GM18868 (cell line): ENCODE results near the gene NR1H2.
A peak's percentile ranks its signal among the peaks of the same experiment; 100 is the strongest.
"Not testable (repeated sequence)": the region's sequence is repeated elsewhere in the genome, so short reads cannot be mapped to it uniquely, and the experiment has no call there.

Experiments
- ATAC-seq: cut with Tn5 transposase; IDR thresholded peaks from one replicate; pipeline ENCODE4 v1.9.1; 2021; ENCODE audit warnings: mild to moderate bottlenecking, moderate library complexity; ENCODE audit not compliant: unreplicated experiment

The NR1H2 gene

GRCh38 chr19:50377517-50377916, 1.3 kb downstream of the NR1H2 start:
- no peak for ATAC-seq

- ATAC-seq, result no peak
Measured at GRCh38 chr19:50378169-50378862, 2.1 kb downstream of the NR1H2 start.

GRCh38 chr19:50378863-50379236, 2.6 kb downstream of the NR1H2 start:
- ATAC-seq, result no peak

- no peak for ATAC-seq
Measured at GRCh38 chr19:50379602-50380001, 3.3 kb downstream of the NR1H2 start.

GRCh38 chr19:50380137-50380536, 3.9 kb downstream of the NR1H2 start:
- ATAC-seq, result no peak

- ATAC-seq, result no peak
Measured at GRCh38 chr19:50380751-50381151, 4.5 kb downstream of the NR1H2 start.

- ATAC-seq, result no peak
Measured at GRCh38 chr19:50381881-50382729, 5.8 kb downstream of the NR1H2 start.

GRCh38 chr19:50383001-50383851, 7.0 kb downstream of the NR1H2 start:
- peak; percentile 9 for ATAC-seq

- peak; percentile 80 for ATAC-seq
Measured at GRCh38 chr19:50383852-50384684, 7.8 kb downstream of the NR1H2 start, which contains the start of gene POLD1. POLD1 (plus strand) TSS chr19:50384347; CDS start chr19:50398852, 14,505 bp downstream.

- ATAC-seq, result no peak
Measured at GRCh38 chr19:50384685-50385535, 8.7 kb downstream of the NR1H2 start.

GRCh38 chr19:50387176-50387867, 11.1 kb downstream of the NR1H2 start:
- ATAC-seq, result no peak

- ATAC-seq, result no peak
Measured at GRCh38 chr19:50387868-50388245, 11.6 kb downstream of the NR1H2 start.

GRCh38 chr19:50390295-50390694, 14.0 kb downstream of the NR1H2 start:
- not testable (repeated sequence) for ATAC-seq

GRCh38 chr19:50390952-50391351, 14.7 kb downstream of the NR1H2 start:
- not testable (repeated sequence) for ATAC-seq

GRCh38 chr19:50392759-50393158, 16.5 kb downstream of the NR1H2 start:
- no peak for ATAC-seq

- ATAC-seq, result no peak
Measured at GRCh38 chr19:50393589-50393988, 17.3 kb downstream of the NR1H2 start.

GRCh38 chr19:50394017-50394416, 17.8 kb downstream of the NR1H2 start:
- ATAC-seq, result no peak

GRCh38 chr19:50398675-50399367, 22.6 kb downstream of the NR1H2 start:
- no peak for ATAC-seq
